Measurements from ENCODE around the gene SEMA4D. TPM values are rescaled to one million over a fixed set of nuclear protein-coding genes. Genes with fewer than 3 reads are reported as not detected.

Gene SEMA4D
- total RNA-seq, 1 donor from 2014 or later: 13.5 TPM

- Histone ChIP-seq H3K36me3 (no peaks in the 10 kb centered on the region), H3K9me3 (no peaks in the 10 kb centered on the region), H3K4me1 (no peaks in the 10 kb centered on the region), H3K27ac (no peak overlapping the region), H3K27me3 (no peaks in the 10 kb centered on the region), H3K4me3 (no peak overlapping the region)
- intact Hi-C loops (cut with DNase I): no loop called here
- no peak for TF ChIP-seq CTCF (IDR thresholded peaks at IDR 0.05)
- no peak for DNase-seq (ENCODE audit: low spot score in 2 of 2)
Observed at GRCh38 chr9:89438194-89438593, 59.7 kb downstream of the SEMA4D start.

DNA sequence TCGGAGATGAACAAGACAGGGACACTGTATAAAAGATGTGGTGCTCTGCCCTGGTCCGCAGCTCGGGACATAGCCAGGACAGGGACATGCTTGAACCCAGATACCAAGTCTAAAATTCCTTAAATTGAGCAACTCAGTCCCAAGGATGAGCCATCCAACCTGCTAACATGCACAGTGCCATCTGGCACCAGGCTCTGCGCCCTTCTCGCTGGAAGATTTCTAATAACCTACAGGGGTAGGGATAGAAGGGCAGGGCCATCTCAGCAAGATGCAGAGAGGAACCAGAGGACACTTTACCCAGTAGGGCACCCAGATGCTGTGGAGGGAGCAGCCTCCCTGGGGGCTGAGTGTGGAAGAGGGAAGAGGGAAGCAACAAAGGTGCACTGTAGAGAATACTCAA, 60.1 kb downstream of the SEMA4D start:
- H3K36me3 ChIP-seq: no peaks in the 10 kb centered on the region
- H3K4me1 ChIP-seq: no peaks in the 10 kb centered on the region
- H3K27ac ChIP-seq: no peak overlapping the region
- no peaks in the 10 kb centered on the region for H3K9me3 ChIP-seq
- intact Hi-C loops (cut with DNase I): no loop called here
- no peak overlapping the region for H3K4me3 ChIP-seq
- no peaks in the 10 kb centered on the region for H3K27me3 ChIP-seq
- no peak for DNase-seq (ENCODE audit: low spot score in 2 of 2)
- no peak for TF ChIP-seq CTCF (IDR thresholded peaks at IDR 0.05)

DNA sequence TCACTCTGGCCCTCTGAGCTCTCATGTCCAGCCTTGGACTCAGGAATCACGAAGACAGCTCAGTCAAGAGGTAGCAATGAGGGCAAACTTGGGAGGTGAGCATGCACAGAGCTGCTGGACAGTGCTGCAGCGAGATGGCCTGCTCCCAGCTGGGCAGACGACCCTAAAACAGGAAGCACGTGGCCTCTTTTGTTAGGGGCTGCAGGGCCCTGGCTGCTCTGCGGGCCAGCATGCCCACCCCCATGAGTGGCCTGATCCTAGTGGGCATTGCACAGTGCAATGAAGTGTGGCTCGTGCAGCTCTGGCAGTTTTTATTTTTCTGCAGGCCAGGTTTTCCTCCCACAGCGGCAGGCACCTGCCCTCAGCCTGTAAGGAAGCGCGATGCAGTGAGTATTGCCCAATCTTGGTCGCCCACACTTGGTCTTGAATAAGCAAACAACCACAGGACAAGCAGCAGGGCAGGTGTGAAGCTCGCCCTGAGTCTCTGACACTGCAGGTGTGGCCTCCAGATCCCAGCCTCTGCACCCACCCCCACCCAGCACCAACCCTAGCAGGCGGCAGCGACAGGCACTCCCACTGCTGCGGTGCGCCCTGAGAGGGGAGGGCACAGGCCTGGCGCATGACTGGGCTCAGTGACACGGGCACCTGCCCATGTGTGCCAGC, 60.8 kb downstream of the SEMA4D start:
- H3K9me3 ChIP-seq: no peaks in the 10 kb centered on the region
- H3K27me3 ChIP-seq: no peaks in the 10 kb centered on the region
- H3K4me3 ChIP-seq: no peak overlapping the region
- intact Hi-C loops (cut with DNase I): no loop called here
- H3K27ac ChIP-seq: no peak overlapping the region
- DNase-seq (ENCODE audit: low spot score in 2 of 2): peak in 1 of 2 donors; percentile 68
- H3K4me1 ChIP-seq: no peaks in the 10 kb centered on the region
- H3K36me3 ChIP-seq: no peaks in the 10 kb centered on the region
- no peak for TF ChIP-seq CTCF (IDR thresholded peaks at IDR 0.05)

GRCh38 chr9:89436326-89436725, 61.6 kb downstream of the SEMA4D start:
- no peak for TF ChIP-seq CTCF (IDR thresholded peaks at IDR 0.05)
- H3K9me3 ChIP-seq: no peaks in the 10 kb centered on the region
- no peaks in the 10 kb centered on the region for H3K27me3 ChIP-seq
- no peaks in the 10 kb centered on the region for H3K4me1 ChIP-seq
- H3K36me3 ChIP-seq: no peaks in the 10 kb centered on the region
- intact Hi-C loops (cut with DNase I): no loop called here
- H3K27ac ChIP-seq: no peak overlapping the region
- DNase-seq (ENCODE audit: low spot score in 2 of 2): no peak
- no peak overlapping the region for H3K4me3 ChIP-seq

GRCh38 chr9:89435071-89435823, 62.7 kb downstream of the SEMA4D start:
- H3K4me3 ChIP-seq: no peak overlapping the region
- TF ChIP-seq CTCF (IDR thresholded peaks at IDR 0.05): no peak
- H3K27ac ChIP-seq: no peak overlapping the region
- no peaks in the 10 kb centered on the region for H3K4me1 ChIP-seq
- no peak for DNase-seq (ENCODE audit: low spot score in 2 of 2)
- no peaks in the 10 kb centered on the region for H3K9me3 ChIP-seq
- H3K36me3 ChIP-seq: no peaks in the 10 kb centered on the region
- H3K27me3 ChIP-seq: no peaks in the 10 kb centered on the region
- intact Hi-C loops (cut with DNase I): no loop called here

Measured in ascending aorta (tissue), 2 donors.